Activated T-helper 2 cell treated with anti-CD3 and anti-CD28 coated beads, Interferon-gamma antibody, Interleukin-2, Interleukin-4, amounts not matched to agents 10 μg/mL and 5 μg/mL and 100 μg/mL, durations not matched to agents 14 hours and 24 hours and 36 hours (primary cell): ENCODE measurements around the gene BFSP2. TPM values are rescaled to one million over a fixed set of nuclear protein-coding genes. Genes with fewer than 3 reads are reported as not detected.

Experiments
- DNase-seq: peaks from one replicate; pipeline ENCODE4 v3.0.0; 2021; ENCODE audit warnings: low spot score
- H3K27ac Mint-ChIP-seq: one replicate; pipeline ENCODE4 v1.8.0; 2021; ENCODE audit warnings: mixed read lengths
- H3K27me3 Mint-ChIP-seq: one replicate; pipeline ENCODE4 v1.8.0; 2021; ENCODE audit warnings: low read depth, mixed read lengths
- H3K36me3 Mint-ChIP-seq: one replicate; pipeline ENCODE4 v1.8.0; 2021; ENCODE audit warnings: low read depth, mixed read lengths
- H3K4me1 Mint-ChIP-seq: one replicate; pipeline ENCODE4 v1.8.0; 2021; ENCODE audit warnings: low read depth, mixed read lengths
- H3K4me3 Mint-ChIP-seq: one replicate; pipeline ENCODE4 v1.8.0; 2021; ENCODE audit warnings: low read depth, mild to moderate bottlenecking, moderate library complexity, mixed read lengths
- H3K9me3 Mint-ChIP-seq: one replicate; pipeline ENCODE4 v1.8.0; 2021; ENCODE audit warnings: mixed read lengths
- intact Hi-C: fragments of 100-400 bp; cut with micrococcal nuclease; formaldehyde crosslinking; loops from one replicate; pipeline ENCODE4 v1.15.1; 2023
- total RNA-seq: library from RNA; stranded (reverse); gene quantifications from 2 replicates; pipeline ENCODE4 v1.2.3, GENCODE V29; 2022

Gene BFSP2
- total RNA-seq, 1 donor from 2014 or later = not detected

GRCh38 chr3:133440652-133441051, 40.8 kb downstream of the BFSP2 start:
- Mint-ChIP-seq H3K4me1 (peaks cover 39% of the 10 kb centered on the region), H3K27me3 (no peaks in the 10 kb centered on the region), H3K9me3 (peaks cover 9% of the 10 kb centered on the region), H3K36me3 (peaks cover 7% of the 10 kb centered on the region), H3K4me3 (no peak overlapping the region), H3K27ac (no peak overlapping the region)
- intact Hi-C loops = loop anchor here (5.0 kb wide), 3 partner anchors 37 to 367 kb away; partner anchors contain the start of genes SRPRB and TOPBP1
- no peak for DNase-seq

DNA sequence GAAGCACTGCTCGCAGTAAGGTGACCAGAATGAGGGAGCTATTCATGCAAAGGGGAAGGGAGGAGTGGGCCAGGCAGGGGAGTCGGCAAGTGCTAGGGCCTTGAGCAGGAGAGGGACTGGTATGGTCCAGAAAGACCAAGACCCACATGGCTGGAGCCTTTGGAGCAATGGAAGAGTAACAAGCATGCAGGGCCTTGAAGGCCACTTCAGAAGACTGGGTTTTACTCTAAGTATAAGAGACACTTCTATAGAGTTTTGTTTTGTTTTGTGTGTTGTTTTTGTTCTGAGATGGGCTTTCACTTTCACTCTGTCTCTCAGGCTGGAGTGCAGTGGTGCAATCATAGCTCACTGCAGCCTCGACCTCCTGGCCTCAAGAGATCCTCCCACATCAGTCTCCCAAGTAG, 42.0 kb downstream of the BFSP2 start:
- Mint-ChIP-seq H3K27me3 (no peaks in the 10 kb centered on the region), H3K36me3 (peaks cover 7% of the 10 kb centered on the region), H3K9me3 (peaks cover 9% of the 10 kb centered on the region), H3K27ac (peak overlapping the region; percentile 94), H3K4me3 (peak overlapping the region; percentile 71), H3K4me1 (peaks cover 39% of the 10 kb centered on the region)
- DNase-seq = peak; percentile 17
- intact Hi-C loops = loop anchor here (1.0 to 5.0 kb wide), 4 partner anchors 35 to 365 kb away; partner anchors contain the start of genes SRPRB and TOPBP1

DNA sequence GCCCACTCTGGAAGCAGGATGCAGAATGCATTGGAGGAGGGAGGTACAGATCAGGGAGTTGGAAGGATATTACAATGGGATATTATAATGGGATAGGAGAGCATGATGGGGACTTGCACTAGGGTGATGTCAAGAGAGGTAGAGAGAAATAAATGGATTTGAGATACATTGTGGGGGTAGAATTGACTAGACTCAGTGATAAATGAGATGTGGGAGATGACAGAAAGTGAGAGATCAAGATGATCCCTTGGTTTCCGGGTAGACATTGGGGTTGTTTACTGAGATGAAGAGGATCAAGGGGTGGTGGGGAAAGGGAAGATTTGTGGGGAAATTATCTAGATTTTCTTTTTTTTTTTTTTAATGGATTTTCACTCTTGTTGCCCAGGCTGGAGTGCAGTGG, 42.7 kb downstream of the BFSP2 start:
- Mint-ChIP-seq H3K36me3 (peaks cover 7% of the 10 kb centered on the region), H3K27me3 (no peaks in the 10 kb centered on the region), H3K4me1 (peaks cover 39% of the 10 kb centered on the region), H3K27ac (peak overlapping the region; percentile 94), H3K9me3 (peaks cover 9% of the 10 kb centered on the region), H3K4me3 (peak overlapping the region; percentile 71)
- intact Hi-C loops = loop anchor here (1.0 to 5.0 kb wide), 4 partner anchors 35 to 365 kb away; partner anchors contain the start of genes SRPRB and TOPBP1
- no peak for DNase-seq

GRCh38 chr3:133443649-133444422, 44.0 kb downstream of the BFSP2 start:
- intact Hi-C loops = loop anchor here (1.0 to 5.0 kb wide), 5 partner anchors 20 to 363 kb away; partner anchors contain the start of genes SRPRB and TOPBP1
- peaks cover 7% of the 10 kb centered on the region for H3K36me3 Mint-ChIP-seq
- H3K9me3 Mint-ChIP-seq = peaks cover 9% of the 10 kb centered on the region
- peak overlapping the region; percentile 30 for H3K27ac Mint-ChIP-seq
- H3K4me3 Mint-ChIP-seq = no peak overlapping the region
- H3K27me3 Mint-ChIP-seq = no peaks in the 10 kb centered on the region
- peaks cover 47% of the 10 kb centered on the region for H3K4me1 Mint-ChIP-seq
- no peak for DNase-seq

GRCh38 chr3:133444423-133444774, 44.5 kb downstream of the BFSP2 start:
- H3K4me3 Mint-ChIP-seq = no peak overlapping the region
- peaks cover 6% of the 10 kb centered on the region for H3K9me3 Mint-ChIP-seq
- no peak overlapping the region for H3K27ac Mint-ChIP-seq
- no peak for DNase-seq
- H3K4me1 Mint-ChIP-seq = peaks cover 53% of the 10 kb centered on the region
- no peaks in the 10 kb centered on the region for H3K27me3 Mint-ChIP-seq
- intact Hi-C loops = loop anchor here (1.0 to 5.0 kb wide), 4 partner anchors 20 to 363 kb away; partner anchors contain the start of genes SRPRB and TOPBP1
- peaks cover 5% of the 10 kb centered on the region for H3K36me3 Mint-ChIP-seq

DNA sequence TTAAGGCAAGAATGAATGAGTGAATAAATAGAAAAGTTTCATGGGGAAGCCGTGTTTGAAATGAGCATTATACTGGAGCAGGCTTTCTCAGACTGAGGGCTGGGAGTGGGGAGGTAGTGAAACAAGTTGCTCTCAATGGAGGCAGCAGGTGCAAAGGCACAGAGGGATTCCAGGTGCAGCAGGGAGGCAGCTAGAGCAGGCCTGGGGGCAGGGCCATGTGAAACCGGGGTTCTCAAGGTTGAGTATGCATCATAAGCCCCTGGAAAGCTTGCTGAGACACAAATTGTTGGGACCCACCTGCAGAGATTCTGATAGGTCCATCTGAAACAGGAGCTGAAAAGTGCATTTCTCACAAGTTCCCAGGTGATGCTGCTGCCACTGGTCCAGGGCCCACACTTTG, 45.3 kb downstream of the BFSP2 start:
- H3K27ac Mint-ChIP-seq = no peak overlapping the region
- H3K27me3 Mint-ChIP-seq = no peaks in the 10 kb centered on the region
- H3K4me3 Mint-ChIP-seq = no peak overlapping the region
- intact Hi-C loops = no loop called here
- no peaks in the 10 kb centered on the region for H3K36me3 Mint-ChIP-seq
- DNase-seq = no peak
- H3K9me3 Mint-ChIP-seq = no peaks in the 10 kb centered on the region
- peaks cover 57% of the 10 kb centered on the region for H3K4me1 Mint-ChIP-seq

GRCh38 chr3:133447750-133448477, 48.1 kb downstream of the BFSP2 start:
- Mint-ChIP-seq H3K9me3 (no peaks in the 10 kb centered on the region), H3K27ac (peak overlapping the region; percentile 76), H3K27me3 (no peaks in the 10 kb centered on the region), H3K4me3 (no peak overlapping the region), H3K36me3 (no peaks in the 10 kb centered on the region), H3K4me1 (peaks cover 42% of the 10 kb centered on the region)
- intact Hi-C loops = loop anchor here (1.0 kb wide), 4 partner anchors 43 to 147 kb away; partner anchors contain the start of gene CDV3
- DNase-seq = no peak

DNA sequence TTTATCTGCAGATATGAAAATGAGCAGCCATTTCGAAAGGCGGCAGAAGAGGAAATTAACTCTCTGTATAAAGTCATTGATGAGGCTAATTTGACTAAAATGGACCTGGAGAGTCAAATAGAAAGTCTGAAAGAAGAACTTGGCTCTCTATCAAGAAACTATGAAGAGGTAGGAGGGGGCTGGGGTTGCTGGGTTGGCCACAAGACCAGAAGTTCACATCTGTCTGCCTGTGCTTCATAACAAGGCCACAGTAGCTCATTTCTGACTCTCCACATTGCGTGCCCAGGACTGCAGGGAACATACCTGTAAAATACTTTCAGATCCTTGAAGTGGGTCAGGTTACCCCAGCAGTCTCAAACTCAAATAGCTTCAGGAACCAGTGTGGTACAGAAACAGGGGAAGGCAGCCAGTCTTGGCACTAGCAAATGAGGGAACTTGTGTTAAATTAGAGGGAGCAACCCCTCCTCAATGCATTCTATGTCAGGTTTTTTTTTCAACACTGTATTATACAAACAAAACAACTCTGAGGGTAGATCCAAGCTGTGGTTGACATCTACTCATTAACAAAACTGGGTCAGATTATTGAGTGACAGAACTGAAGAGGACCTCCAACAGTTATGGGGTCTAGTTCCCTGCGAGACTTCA, 48.7 kb downstream of the BFSP2 start:
- peak overlapping the region; percentile 76 for H3K27ac Mint-ChIP-seq
- no peaks in the 10 kb centered on the region for H3K36me3 Mint-ChIP-seq
- H3K27me3 Mint-ChIP-seq = no peaks in the 10 kb centered on the region
- intact Hi-C loops = loop anchor here (1.0 kb wide), 4 partner anchors 43 to 147 kb away; partner anchors contain the start of gene CDV3
- no peaks in the 10 kb centered on the region for H3K9me3 Mint-ChIP-seq
- peak overlapping the region; percentile 39 for H3K4me3 Mint-ChIP-seq
- peaks cover 35% of the 10 kb centered on the region for H3K4me1 Mint-ChIP-seq
- peak; percentile 34 for DNase-seq

DNA sequence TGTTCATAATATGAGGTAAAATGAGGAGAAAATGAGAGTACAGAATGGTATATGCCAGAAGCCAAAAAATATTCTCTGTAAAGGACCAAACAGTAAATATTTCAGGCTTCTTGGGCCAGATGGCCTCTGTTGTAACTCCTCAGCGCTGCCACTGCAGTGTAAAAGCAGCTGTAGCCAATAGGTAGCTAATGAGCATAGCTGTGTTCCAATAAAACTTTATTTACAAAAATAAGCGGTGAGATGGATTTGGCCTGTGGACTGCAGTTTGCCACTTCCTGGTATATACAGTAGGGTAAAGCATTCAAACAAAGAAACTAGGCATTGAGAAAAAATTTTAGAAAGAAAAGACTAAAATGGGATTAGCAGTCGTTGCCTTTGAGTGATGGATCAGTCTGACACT, 51.5 kb downstream of the BFSP2 start:
- peaks cover 22% of the 10 kb centered on the region for H3K4me1 Mint-ChIP-seq
- no peak overlapping the region for H3K27ac Mint-ChIP-seq
- no peak overlapping the region for H3K4me3 Mint-ChIP-seq
- H3K9me3 Mint-ChIP-seq = no peaks in the 10 kb centered on the region
- DNase-seq = no peak
- H3K27me3 Mint-ChIP-seq = no peaks in the 10 kb centered on the region
- no peaks in the 10 kb centered on the region for H3K36me3 Mint-ChIP-seq
- intact Hi-C loops = no loop called here

DNA sequence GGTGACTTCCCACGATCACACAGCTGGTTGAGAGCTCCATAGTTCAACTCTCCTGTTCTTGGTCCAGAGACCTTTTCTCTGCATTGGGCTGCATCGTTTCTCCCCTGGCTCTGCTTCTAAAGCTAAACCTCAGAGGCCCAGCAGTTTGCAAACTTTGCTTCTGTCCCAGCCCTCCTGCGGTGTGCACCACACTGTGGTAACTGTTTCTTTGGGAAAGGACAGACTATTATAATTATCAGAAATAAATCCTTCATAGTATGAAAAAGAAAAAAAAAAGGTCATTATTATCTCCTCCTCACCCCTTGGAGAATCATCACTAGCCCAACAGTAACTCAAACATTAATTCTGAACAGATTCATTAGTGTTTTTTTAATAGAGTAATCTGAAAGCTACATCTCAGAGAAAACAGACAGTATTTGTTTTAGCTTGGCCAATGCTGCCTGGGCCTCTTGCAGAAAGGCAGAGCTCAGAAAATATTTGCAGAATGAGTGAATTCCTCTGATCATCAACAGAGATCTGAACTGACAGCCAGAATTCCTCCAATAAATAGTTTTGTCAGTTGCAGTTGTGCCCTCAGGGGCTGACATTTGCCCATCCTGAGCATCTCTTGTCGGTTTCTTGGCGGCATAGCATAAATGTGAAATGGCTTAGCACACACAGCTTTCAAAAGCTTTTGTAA, 52.9 kb downstream of the BFSP2 start:
- Mint-ChIP-seq H3K27me3 (no peaks in the 10 kb centered on the region), H3K4me3 (no peak overlapping the region), H3K9me3 (no peaks in the 10 kb centered on the region), H3K36me3 (no peaks in the 10 kb centered on the region), H3K4me1 (peaks cover 21% of the 10 kb centered on the region), H3K27ac (no peak overlapping the region)
- DNase-seq = no peak
- intact Hi-C loops = no loop called here

DNA sequence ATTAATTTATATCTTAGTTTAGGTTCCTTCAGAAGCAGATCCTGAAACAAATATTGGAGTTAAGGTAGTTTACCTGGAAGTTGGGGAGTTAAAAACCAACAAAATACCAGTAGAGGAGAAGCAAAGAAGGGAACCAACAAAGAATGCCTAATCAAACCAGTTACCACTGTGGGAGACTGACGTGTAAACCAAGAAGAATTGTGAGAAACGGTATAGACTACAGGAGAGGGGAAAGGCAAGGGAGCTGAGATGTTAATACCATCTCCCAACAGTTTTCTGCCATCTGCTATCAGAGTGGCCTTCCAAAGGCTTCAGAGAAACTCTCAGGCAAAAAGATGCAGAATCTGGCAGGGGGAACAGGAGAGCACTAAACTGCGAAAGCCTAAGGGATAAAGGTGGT, 53.5 kb downstream of the BFSP2 start:
- Mint-ChIP-seq H3K4me1 (peaks cover 16% of the 10 kb centered on the region), H3K9me3 (no peaks in the 10 kb centered on the region), H3K27ac (no peak overlapping the region), H3K4me3 (no peak overlapping the region), H3K36me3 (no peaks in the 10 kb centered on the region), H3K27me3 (no peaks in the 10 kb centered on the region)
- DNase-seq = no peak
- intact Hi-C loops = no loop called here

- Mint-ChIP-seq H3K36me3 (no peaks in the 10 kb centered on the region), H3K27me3 (no peaks in the 10 kb centered on the region), H3K4me3 (no peak overlapping the region), H3K4me1 (peaks cover under 1% of the 10 kb centered on the region), H3K27ac (no peak overlapping the region), H3K9me3 (no peaks in the 10 kb centered on the region)
- no peak for DNase-seq
- intact Hi-C loops = no loop called here
Measured at GRCh38 chr3:133455281-133455680, 55.4 kb downstream of the BFSP2 start.
